ENCODE results near the gene MRTFB.
A peak's percentile ranks its signal among the peaks of the same experiment; 100 is the strongest.

The MRTFB gene

GRCh38 chr16:14264327-14264943 lies 193.3 kb downstream of the MRTFB start:
- no peak for DNase-seq
- intact Hi-C loops (cut with DNase I) = no loop called here

GRCh38 chr16:14268073-14268472 lies 197.0 kb downstream of the MRTFB start:
- DNase-seq = no peak
- intact Hi-C loops (cut with DNase I) = no loop called here

GRCh38 chr16:14275934-14276333 lies 204.8 kb downstream of the MRTFB start:
- intact Hi-C loops (cut with DNase I) = no loop called here
- DNase-seq = no peak

DNA sequence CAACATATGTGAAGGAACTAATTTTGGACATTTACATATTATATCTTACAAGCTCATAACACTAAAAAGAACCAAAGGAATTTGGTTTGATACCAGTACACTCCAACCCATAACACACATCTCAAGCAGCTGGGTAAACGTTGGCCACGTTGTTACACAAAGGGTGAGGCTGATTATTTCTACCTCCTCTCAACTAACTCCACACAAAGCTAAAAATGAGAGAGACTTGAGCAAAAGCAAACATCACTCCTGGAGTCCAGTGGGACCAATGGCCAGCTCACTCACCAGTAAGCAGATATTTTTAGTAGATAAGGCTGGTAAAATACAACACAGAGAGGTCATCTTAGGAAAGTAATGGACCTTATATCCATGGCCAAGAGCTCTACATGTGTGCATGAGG lies 207.6 kb downstream of the MRTFB start:
- intact Hi-C loops (cut with DNase I) = no loop called here
- DNase-seq = no peak

DNA sequence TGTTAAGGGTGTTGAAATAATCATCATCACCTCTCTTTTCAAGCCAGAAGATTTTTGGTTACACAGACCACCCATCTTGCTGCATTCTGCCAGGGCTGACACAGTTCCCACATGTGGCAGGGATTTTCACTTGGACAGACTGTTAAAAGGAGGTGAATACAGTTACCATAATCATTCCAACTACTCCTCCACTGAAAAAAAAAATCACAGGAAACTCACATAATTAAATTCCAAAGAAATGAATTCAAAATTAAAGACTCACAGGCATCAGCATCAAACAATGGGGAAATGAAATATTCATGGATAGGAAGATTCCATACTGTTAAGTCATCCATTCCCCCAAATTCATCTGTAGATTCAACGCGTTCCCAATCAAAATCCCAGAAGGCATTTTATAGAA lies 209.4 kb downstream of the MRTFB start:
- intact Hi-C loops (cut with DNase I) = no loop called here
- DNase-seq = no peak

GRCh38 chr16:14283786-14284185 lies 212.7 kb downstream of the MRTFB start:
- intact Hi-C loops (cut with DNase I) = no loop called here
- no peak for DNase-seq

- intact Hi-C loops (cut with DNase I) = no loop called here
- no peak for DNase-seq
These were observed 213.3 kb downstream of the MRTFB start for GRCh38 chr16:14284371-14284770.

DNA sequence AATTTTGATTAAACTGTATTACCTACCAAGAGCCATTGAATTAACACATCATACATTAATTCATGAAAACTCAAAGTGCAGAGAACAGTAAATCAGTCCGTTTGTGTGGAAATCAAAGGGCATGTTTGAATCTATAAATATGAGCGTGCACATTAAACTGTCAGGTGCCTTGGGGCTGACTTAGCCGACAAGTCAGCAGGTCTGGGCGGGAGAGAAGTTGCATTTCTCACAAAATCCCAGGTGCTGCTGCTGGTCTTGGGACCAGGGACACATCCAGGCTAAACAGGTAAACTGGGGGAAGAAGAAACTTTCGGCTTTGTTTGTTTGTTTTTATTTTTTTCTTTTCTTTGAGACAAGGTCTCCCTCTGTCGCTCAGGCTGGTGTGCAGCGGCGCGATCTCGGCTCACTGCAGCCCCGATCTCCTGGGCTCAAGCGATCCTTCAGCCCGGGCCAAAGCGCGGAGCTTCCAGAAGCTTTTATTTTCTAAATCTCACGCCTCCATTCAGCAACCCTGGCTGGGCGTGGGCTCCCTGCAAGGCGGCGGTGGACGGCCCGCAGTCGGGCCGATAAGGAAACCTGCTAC lies 213.9 kb downstream of the MRTFB start:
- intact Hi-C loops (cut with DNase I) = loop anchor here (5.0 kb wide), 1 partner anchor 363 kb away; the partner anchor contains the start of gene ERCC4
- peak in 4 of 10 donors; percentile 64 to 94 (median 80) for DNase-seq

- intact Hi-C loops (cut with DNase I) = loop anchor here (5.0 kb wide), 1 partner anchor 363 kb away; the partner anchor contains the start of gene ERCC4
- DNase-seq = peak; percentile 88 to 99 (median 90)
These were observed 214.6 kb downstream of the MRTFB start for GRCh38 chr16:14285513-14286367.

DNA sequence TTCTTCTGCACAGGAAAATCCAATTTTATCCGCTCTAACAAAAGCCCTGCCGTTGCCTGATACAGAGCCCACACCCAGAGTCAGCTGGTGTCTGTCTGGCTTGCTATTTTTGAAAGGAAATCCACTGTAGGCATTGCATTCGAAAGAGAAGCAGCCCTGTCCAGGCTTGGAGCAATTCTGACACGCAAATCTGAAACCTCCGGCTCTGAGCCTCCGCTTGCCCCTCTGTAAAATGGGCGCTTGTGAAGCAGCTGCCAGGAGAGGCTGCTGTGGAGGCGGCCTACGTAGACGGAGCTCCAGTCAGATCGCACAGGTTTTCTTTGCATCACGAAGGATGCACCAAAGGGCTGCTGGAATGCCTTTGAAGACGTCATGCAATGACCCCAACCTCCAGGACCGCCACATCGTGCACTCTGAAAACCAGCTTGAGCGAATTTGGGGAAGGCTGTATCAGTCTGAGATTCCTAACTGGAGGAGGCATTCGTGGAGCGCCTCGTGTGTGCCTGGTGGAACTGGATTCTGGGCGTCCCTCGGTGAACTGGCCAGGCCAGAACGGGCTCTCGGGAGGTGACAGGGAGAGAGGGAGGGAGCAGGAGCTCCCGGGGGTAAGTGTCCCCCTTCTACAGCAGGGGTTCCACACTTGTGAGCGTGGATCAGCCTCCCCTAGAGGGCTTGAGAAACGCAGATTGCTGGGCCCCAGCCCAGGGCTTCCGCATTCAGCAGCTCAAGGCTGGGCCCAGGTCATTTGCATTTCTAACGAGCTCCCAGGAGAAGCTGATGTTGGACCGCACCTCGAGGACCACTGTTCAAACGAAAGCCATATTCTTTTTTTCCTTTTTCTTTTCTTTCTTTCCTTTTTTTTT lies 215.5 kb downstream of the MRTFB start:
- intact Hi-C loops (cut with DNase I) = loop anchor here (5.0 kb wide), 1 partner anchor 364 kb away; the partner anchor contains the start of gene ERCC4
- peak in 2 of 10 donors; percentile 73 to 86 for DNase-seq

DNA sequence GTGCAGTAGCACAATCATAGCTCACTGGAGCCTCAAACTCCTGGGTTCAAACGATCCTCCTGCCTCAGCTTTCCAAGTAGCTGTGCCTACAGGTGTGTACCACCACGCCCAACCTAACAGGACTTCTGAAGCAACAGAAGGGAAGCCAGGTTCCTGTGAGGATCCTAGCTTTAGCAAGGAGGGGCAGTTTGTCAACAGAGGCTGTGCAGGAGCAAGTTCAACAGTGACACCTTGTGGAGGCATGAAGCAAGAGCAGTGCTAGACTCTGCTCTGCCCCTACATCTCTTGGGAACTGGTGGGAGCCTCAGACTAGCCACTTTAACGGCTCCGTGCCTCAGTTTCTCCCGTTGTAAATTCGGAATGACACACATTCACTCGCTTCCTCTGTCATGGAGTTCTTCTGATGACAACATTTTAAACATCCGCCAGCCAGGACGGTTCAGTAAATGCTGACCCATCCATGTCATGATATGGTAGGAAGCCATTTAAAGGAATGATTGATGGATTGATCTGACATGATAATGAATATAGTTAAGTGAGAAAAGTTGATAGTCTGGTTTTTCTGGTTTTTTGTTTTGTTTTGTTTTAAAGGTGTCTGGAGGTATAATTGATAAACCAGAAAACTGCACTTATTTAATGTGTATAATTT lies 218.7 kb downstream of the MRTFB start:
- DNase-seq = peak in 1 of 10 donors; percentile 26
- intact Hi-C loops (cut with DNase I) = loop anchor here (5.0 kb wide), 1 partner anchor 368 kb away; the partner anchor contains the start of gene ERCC4

DNA sequence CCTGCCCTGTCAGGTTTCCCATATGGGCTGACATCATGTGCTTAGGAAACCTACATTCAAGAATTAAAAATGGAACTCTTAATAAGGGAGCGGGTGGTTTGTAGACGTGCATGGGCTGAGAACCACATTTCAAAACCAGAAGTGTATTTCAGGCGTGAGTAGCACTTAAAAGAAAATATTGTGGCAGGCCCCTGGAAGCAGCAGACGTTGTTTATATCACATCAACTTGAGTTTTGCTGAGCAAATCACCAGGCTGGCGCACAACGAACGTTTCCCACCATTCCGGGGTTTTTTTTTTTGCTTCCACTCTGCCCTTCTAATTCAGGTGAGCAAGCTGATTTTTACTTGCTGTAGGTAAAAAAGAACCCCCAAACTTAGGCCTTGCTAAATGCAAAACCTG lies 220.2 kb downstream of the MRTFB start:
- intact Hi-C loops (cut with DNase I) = no loop called here
- no peak for DNase-seq

GRCh38 chr16:14292051-14292825 lies 221.1 kb downstream of the MRTFB start:
- intact Hi-C loops (cut with DNase I) = no loop called here
- no peak for DNase-seq

GRCh38 chr16:14296663-14297062 lies 225.5 kb downstream of the MRTFB start:
- no peak for DNase-seq
- intact Hi-C loops (cut with DNase I) = no loop called here

DNA sequence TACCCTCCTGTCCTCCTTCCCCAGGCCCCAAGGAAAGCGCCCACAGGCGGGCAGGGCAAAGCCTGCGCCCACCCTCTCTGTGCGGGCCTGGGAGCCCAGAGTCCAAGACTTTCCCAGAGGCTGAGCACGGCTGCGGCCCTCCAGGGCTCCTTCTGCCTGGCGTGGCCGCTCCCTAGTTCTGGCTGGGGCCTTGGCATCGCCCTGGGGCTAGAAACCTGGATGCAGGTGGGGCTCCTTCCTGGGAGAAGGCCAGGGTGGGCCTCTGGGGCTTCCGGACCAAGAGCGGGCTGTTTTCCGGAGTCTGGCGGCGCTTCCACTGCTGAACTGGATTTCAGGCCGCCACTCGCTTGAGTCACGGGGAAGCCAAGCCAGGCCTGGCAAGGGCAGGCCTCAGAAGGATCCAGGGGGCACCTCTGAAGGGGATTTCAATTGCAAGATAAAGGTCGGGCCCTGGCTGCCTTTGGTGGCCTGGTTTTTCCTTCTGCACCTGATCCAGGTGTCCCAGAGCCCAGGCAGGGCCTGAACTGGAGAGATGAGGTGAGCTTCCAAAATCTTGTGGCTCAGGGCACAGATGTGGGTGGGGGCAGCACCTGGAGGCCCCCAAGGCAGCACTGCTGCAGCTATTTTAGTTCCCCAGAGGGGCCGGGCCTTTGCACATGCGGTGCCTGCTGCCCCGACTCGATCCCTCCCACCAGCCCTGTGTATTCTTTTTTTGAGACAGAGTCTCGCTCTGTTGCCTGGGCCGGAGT lies 227.4 kb downstream of the MRTFB start:
- DNase-seq = peak in 1 of 10 donors; percentile 61
- intact Hi-C loops (cut with DNase I) = no loop called here

- DNase-seq = peak in 9 of 10 donors; percentile 29 to 95 (median 59)
- intact Hi-C loops (cut with DNase I) = loop anchor here (1.0 to 10.0 kb wide), 2 partner anchors 229 to 334 kb away; partner anchors contain the start of genes BFAR and PARN
These were observed 229.6 kb downstream of the MRTFB start for GRCh38 chr16:14300705-14301168.

DNA sequence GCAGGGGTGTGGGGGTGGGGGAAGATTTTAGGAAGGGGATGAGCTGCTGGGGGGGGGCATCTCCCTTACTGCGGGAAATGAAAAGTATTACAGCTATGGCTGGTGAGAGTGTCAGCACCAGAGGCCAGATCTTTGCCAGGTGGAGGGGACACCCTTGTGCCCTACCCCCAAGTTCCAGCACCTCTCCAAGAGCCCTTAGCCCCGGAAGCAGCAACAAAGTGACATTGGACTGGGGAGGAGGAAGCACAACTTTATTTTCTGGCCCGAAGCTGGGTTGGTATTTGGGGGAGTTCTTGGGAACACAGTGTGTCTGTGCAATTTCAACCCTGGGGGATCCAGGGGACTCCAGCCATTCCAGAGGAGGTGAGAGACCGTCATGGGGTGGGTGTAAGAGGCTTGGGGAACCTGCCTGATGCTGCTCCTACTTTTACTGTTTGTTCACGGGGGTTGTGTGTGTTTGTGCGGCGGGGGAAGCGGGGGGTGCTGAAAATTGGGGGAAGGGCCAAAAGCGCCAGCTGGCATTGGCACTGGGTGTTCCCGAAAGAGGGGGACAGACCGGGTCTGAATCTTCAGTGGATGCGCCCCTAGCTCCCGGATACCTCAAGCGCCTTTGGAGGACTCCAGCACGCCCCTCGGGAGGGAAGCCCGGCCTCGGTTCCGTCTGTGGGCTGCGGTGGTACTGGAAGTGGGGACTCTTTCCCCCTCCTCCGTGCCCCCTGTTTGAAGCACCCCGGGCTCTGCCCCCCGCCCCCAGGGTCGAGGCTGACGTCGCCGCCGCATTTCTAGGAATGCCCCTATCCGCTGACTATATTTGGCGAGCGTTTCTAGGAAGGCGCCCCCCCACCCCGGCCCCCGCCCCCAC lies 230.3 kb downstream of the MRTFB start:
- peak in 4 of 10 donors; percentile 14 to 84 (median 44) for DNase-seq

More for the DNA sequence above, 230.3 kb downstream of the MRTFB start:
- intact Hi-C loops (cut with DNase I) = loop anchor here (1.0 to 10.0 kb wide), 2 partner anchors 228 to 333 kb away; partner anchors contain the start of genes BFAR and PARN

Data from posterior cingulate gyrus (tissue), 11 donors.